ENCODE data around the gene DIS3L2. TPM values are rescaled to one million over a fixed set of nuclear protein-coding genes. Genes with fewer than 3 reads are reported as not detected.

DIS3L2 gene
- total RNA-seq, 4 donors from 2014 or later = 12.8 to 27.3 (median 16.8) TPM

GRCh38 chr2:232276733-232277313 lies 315.3 kb downstream of the DIS3L2 start:
- Histone ChIP-seq H3K36me3 (no peaks in the 10 kb centered on the region), H3K27ac (no peak overlapping the region), H3K27me3 (no peaks in the 10 kb centered on the region), H3K4me1 (peaks cover 6 to 9% of the 10 kb centered on the region in 2 donors), H3K9me3 (no peaks in the 10 kb centered on the region), H3K4me3 (no peak overlapping the region)
- TF ChIP-seq CTCF (IDR thresholded peaks at IDR 0.05 in 4 of 5, conservative IDR thresholded peaks at IDR 0.05 in 1 of 5) (no peak), POLR2A (IDR thresholded peaks at IDR 0.05) (no peak)
- DNase-seq = no peak
- ATAC-seq = no peak
- intact Hi-C loops (cut with DNase I; ENCODE audit: low total_unique reads) (no loop called here), in situ Hi-C loops (cut with MboI; ENCODE audit: low sequenced_read_pairs in 4 of 4) (no loop called here)

GRCh38 chr2:232278534-232278933 lies 317.0 kb downstream of the DIS3L2 start:
- in situ Hi-C loops (cut with MboI; ENCODE audit: low sequenced_read_pairs in 4 of 4) = no loop called here
- Histone ChIP-seq H3K36me3 (no peaks in the 10 kb centered on the region), H3K27ac (no peak overlapping the region), H3K4me3 (no peak overlapping the region), H3K4me1 (peaks cover 6 to 9% of the 10 kb centered on the region in 2 donors), H3K27me3 (no peaks in the 10 kb centered on the region), H3K9me3 (no peaks in the 10 kb centered on the region)
- DNase-seq (no peak), ATAC-seq (no peak)
- intact Hi-C loops (cut with DNase I; ENCODE audit: low total_unique reads) = no loop called here
- TF ChIP-seq POLR2A (IDR thresholded peaks at IDR 0.05) (no peak), CTCF (IDR thresholded peaks at IDR 0.05 in 4 of 5, conservative IDR thresholded peaks at IDR 0.05 in 1 of 5) (no peak)

- ATAC-seq (no peak), DNase-seq (no peak)
- in situ Hi-C loops (cut with MboI; ENCODE audit: low sequenced_read_pairs in 4 of 4) (no loop called here), intact Hi-C loops (cut with DNase I; ENCODE audit: low total_unique reads) (no loop called here)
- Histone ChIP-seq H3K27ac (no peak overlapping the region), H3K36me3 (no peaks in the 10 kb centered on the region), H3K9me3 (no peaks in the 10 kb centered on the region), H3K4me3 (no peak overlapping the region), H3K27me3 (no peaks in the 10 kb centered on the region), H3K4me1 (peaks cover 6 to 9% of the 10 kb centered on the region in 2 donors)
- no peak for TF ChIP-seq POLR2A (IDR thresholded peaks at IDR 0.05)
- TF ChIP-seq CTCF (IDR thresholded peaks at IDR 0.05 in 4 of 5, conservative IDR thresholded peaks at IDR 0.05 in 1 of 5) = no peak
These were observed 318.8 kb downstream of the DIS3L2 start for GRCh38 chr2:232280341-232280740.

- DNase-seq = no peak
- in situ Hi-C loops (cut with MboI; ENCODE audit: low sequenced_read_pairs in 4 of 4) (no loop called here), intact Hi-C loops (cut with DNase I; ENCODE audit: low total_unique reads) (no loop called here)
- Histone ChIP-seq H3K36me3 (no peaks in the 10 kb centered on the region), H3K27ac (no peak overlapping the region), H3K4me1 (peaks cover 0 to 3% of the 10 kb centered on the region in 2 donors), H3K27me3 (no peaks in the 10 kb centered on the region), H3K4me3 (no peak overlapping the region), H3K9me3 (no peaks in the 10 kb centered on the region)
- TF ChIP-seq POLR2A (IDR thresholded peaks at IDR 0.05) (no peak), CTCF (IDR thresholded peaks at IDR 0.05 in 4 of 5, conservative IDR thresholded peaks at IDR 0.05 in 1 of 5) (no peak)
- no peak for ATAC-seq
These were observed 320.5 kb downstream of the DIS3L2 start for GRCh38 chr2:232281858-232282507.

Data from gastrocnemius medialis (tissue), 4 donors.